HepG2 (cell line): ENCODE data around the gene ZNF280A.

Experiments
- POLR2A ChIP-seq, 2 experiments: IDR thresholded peaks; 2 replicates each; pipeline ENCODE4 v1.6.1; 2011; ENCODE audit warnings: low read depth in 2 of 2, low read length in 2 of 2, mild to moderate bottlenecking in 1 of 2, moderate library complexity in 1 of 2; ENCODE audit not compliant: insufficient read depth in 1 of 2
- ZNF660 ChIP-seq: sonication (generic); formaldehyde crosslinking; IDR thresholded peaks from 2 replicates; pipeline ENCODE4 v1.5.1; 2020; ENCODE audit warnings: mild to moderate bottlenecking, low read depth, missing genetic modification reagents, borderline replicate concordance
- TF ChIP-seq, protein P1 (sequence below): sonication (generic); formaldehyde crosslinking; IDR thresholded peaks from 2 replicates; pipeline ENCODE4 v1.4.0; 2020; ENCODE audit warnings: mild to moderate bottlenecking, missing genetic modification reagents
- TF ChIP-seq, protein P2 (sequence below): sonication (generic); formaldehyde crosslinking; IDR thresholded peaks from 2 replicates; pipeline ENCODE4 v1.5.0; 2020; ENCODE audit warnings: mild to moderate bottlenecking, missing genetic modification reagents, moderate library complexity

DNA sequence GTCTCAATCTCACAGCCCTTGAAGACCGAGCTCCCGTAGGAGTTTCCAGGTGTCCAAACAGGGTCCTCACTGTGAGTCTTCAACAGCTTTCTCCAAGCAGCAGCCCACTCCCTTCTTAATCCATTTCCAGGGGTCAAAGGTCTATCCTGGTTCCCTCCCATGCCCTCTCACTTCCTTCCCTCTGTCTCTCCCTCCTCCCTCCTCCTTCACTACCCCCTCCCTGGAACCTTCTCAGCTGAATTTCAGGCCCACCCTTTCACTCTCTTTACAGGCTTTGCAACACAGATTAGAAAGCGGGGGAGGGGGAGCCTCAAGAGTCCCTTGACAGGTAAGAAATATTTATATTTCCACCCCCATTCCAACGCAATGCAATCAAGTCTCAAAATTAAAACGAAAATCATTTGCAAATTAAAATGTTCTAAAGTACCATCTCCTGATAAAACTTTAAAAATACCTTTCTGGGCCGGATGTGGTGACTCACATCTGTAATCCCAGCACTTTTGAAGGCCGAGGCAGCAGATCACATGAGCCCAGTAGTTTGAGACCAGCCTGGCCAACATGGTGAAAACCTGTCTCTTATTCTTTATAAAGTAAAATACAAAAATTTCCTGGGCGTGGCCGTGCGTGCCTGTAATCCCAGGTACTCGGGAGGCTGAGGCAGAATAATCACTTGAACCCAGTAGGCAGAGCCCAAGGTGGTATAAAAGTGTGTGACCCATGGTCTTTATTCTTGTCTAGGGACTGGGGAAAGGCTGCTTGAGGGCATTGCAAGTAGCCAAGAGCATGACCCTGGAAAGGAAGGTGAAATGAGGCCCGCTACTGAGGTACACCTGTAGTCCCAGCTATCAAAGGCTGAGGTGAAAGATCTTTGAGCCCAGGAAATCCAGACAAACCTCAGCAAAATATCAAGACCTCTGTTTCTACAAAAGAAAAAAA lies 865 bp upstream of the ZNF280A start:
- TF ChIP-seq POLR2A (IDR thresholded peaks at IDR 0.05; ENCODE audit: insufficient read depth in 1 of 2, low read depth in 2 of 2, low read length in 2 of 2) (no peak), ZNF660 (CRISPR knock-in tag) (no peak)
- TF ChIP-seq, protein P1, sequence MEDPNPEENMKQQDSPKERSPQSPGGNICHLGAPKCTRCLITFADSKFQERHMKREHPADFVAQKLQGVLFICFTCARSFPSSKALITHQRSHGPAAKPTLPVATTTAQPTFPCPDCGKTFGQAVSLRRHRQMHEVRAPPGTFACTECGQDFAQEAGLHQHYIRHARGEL, result no peak
- TF ChIP-seq, protein P2, sequence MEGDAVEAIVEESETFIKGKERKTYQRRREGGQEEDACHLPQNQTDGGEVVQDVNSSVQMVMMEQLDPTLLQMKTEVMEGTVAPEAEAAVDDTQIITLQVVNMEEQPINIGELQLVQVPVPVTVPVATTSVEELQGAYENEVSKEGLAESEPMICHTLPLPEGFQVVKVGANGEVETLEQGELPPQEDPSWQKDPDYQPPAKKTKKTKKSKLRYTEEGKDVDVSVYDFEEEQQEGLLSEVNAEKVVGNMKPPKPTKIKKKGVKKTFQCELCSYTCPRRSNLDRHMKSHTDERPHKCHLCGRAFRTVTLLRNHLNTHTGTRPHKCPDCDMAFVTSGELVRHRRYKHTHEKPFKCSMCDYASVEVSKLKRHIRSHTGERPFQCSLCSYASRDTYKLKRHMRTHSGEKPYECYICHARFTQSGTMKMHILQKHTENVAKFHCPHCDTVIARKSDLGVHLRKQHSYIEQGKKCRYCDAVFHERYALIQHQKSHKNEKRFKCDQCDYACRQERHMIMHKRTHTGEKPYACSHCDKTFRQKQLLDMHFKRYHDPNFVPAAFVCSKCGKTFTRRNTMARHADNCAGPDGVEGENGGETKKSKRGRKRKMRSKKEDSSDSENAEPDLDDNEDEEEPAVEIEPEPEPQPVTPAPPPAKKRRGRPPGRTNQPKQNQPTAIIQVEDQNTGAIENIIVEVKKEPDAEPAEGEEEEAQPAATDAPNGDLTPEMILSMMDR (CRISPR knock-in tag), result no peak
